ENCODE measurements around the gene ALDH1L2.

- no peak for TF ChIP-seq CTCF (IDR thresholded peaks at IDR 0.05)
- TF ChIP-seq POLR2A (IDR thresholded peaks at IDR 0.05), result no peak
Measured at GRCh38 chr12:105076098-105076497, 8.2 kb downstream of the ALDH1L2 start.

All from thyroid gland (tissue), 4 donors.